Gastroesophageal sphincter (tissue), 4 donors: ENCODE results near the gene AWAT1. TPM values are rescaled to one million over a fixed set of nuclear protein-coding genes. Genes with fewer than 3 reads are reported as not detected.

ENCODE experiments used
- ATAC-seq: fragments of 150-250 bp; one replicate; pipeline ENCODE4 v1.9.1; 2016; ENCODE audit warnings: mild to moderate bottlenecking, moderate library complexity
- H3K27ac ChIP-seq, 4 donors: fragments of 200-600 bp; sonication (generic) in 3 of 4; 1 replicate in 3 of 4; 2 replicates in 1 of 4; pipeline ENCODE4 v1.5.1; 2016 to 2019
- H3K27me3 ChIP-seq: fragments of 200-600 bp; sonication (generic); one replicate; pipeline ENCODE4 v1.5.1; 2019
- H3K36me3 ChIP-seq, 2 donors: fragments of 200-600 bp; sonication (generic); one replicate each; pipeline ENCODE4 v1.5.1; 2019; ENCODE audit warnings: control low read depth in 1 of 2
- H3K4me1 ChIP-seq, 3 donors: fragments of 200-600 bp; sonication (generic); 1 replicate in 2 of 3; 2 replicates in 1 of 3; pipeline ENCODE4 v1.5.1; 2016 to 2019; ENCODE audit warnings: control low read depth in 2 of 3
- H3K4me3 ChIP-seq, 2 donors: fragments of 200-600 bp; sonication (generic); one replicate each; pipeline ENCODE4 v1.5.1; 2019; ENCODE audit warnings: mild to moderate bottlenecking in 1 of 2, moderate library complexity in 1 of 2
- H3K9me3 ChIP-seq, 3 donors: fragments of 200-600 bp; sonication (generic); one replicate each; pipeline ENCODE4 v1.5.1; 2017 to 2019; ENCODE audit warnings: control low read depth in 2 of 3
- EP300 ChIP-seq: sonication (generic); formaldehyde crosslinking; IDR thresholded peaks from one replicate; pipeline ENCODE4 v1.6.1; 2017; ENCODE audit warnings: antibody characterized with exemption, mild to moderate bottlenecking
- POLR2A ChIP-seq, 2 donors: fragments of 450-650 bp; IDR thresholded peaks; one replicate each; pipeline ENCODE4 v1.6.1; 2017; ENCODE audit warnings: antibody characterized with exemption in 2 of 2, mild to moderate bottlenecking in 2 of 2, moderate library complexity in 1 of 2
- POLR2AphosphoS5 ChIP-seq: sonication (generic); formaldehyde crosslinking; IDR thresholded peaks from one replicate; pipeline ENCODE4 v1.6.1; 2017; ENCODE audit warnings: antibody characterized with exemption
- WGBS, 2 donors: methylation state at CpG; one replicate each; pipeline ENCODE4 v1.1.5; 2018; ENCODE audit warnings: low coverage in 1 of 2; 5-methylcytosine and 5-hydroxymethylcytosine counted together
- total RNA-seq, 4 donors: library from RNA; depleted of rRNA; stranded (reverse); fragments of >200 nt; gene quantifications; one replicate each; pipeline ENCODE4 v1.1.0, GENCODE V29; 2016
- TF ChIP-seq, protein P1 (sequence below), 4 experiments: fragments of 200-600 bp in 2 of 4; fragments of 450-650 bp in 2 of 4; sonication (generic) in 1 of 4; IDR thresholded peaks; one replicate each; pipeline ENCODE4 v1.5.1; 2017 to 2019; ENCODE audit warnings: antibody characterized with exemption in 4 of 4, mild to moderate bottlenecking in 2 of 4, moderate library complexity in 2 of 4

AWAT1 gene
- total RNA-seq, 4 donors from 2014 or later, result not detected

DNA sequence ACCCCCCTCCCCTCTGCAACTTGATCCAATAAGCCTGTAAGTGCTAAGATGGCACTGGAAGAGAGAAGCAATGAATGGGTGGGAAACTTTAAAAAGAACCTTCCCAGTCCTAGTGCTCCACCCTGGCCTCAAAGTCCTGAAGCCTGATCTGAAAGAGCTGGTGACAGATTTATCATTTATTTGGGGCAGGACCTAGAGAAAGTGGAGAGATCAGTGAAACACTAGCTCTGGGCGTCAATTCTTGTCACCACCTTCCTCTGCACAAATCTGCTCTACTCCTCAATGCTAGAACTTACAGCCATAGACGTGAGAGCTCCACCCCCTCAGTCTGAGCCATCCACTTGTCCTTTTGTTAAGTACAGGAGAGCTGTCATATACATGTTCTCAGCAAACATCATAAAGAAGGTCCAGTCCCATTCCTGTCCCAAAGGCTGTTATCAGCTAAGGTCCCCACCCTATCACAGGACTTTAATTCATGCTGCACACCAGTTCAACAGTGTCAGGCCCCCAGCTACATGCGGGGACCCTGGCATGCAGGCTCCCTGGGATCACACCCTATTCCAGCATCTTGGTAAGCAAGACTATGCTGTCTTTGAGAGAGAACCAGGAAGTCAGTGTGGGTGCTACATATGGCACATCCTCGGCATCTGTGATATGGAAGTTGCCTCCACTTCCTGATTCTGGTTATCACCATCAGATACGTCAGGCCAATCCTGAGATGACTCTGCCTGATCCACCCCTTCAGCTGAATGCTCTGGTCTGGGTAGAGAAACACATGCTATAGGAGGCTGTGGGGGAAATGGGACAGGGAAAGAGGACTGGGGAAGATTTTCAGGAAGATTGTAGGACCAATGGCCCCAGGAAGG, 23.2 kb downstream of the AWAT1 start:
- H3K27ac ChIP-seq, result no peak overlapping the region
- TF ChIP-seq POLR2AphosphoS5 (no peak), POLR2A (IDR thresholded peaks at IDR 0.05) (no peak), EP300 (no peak)
- TF ChIP-seq, protein P1, sequence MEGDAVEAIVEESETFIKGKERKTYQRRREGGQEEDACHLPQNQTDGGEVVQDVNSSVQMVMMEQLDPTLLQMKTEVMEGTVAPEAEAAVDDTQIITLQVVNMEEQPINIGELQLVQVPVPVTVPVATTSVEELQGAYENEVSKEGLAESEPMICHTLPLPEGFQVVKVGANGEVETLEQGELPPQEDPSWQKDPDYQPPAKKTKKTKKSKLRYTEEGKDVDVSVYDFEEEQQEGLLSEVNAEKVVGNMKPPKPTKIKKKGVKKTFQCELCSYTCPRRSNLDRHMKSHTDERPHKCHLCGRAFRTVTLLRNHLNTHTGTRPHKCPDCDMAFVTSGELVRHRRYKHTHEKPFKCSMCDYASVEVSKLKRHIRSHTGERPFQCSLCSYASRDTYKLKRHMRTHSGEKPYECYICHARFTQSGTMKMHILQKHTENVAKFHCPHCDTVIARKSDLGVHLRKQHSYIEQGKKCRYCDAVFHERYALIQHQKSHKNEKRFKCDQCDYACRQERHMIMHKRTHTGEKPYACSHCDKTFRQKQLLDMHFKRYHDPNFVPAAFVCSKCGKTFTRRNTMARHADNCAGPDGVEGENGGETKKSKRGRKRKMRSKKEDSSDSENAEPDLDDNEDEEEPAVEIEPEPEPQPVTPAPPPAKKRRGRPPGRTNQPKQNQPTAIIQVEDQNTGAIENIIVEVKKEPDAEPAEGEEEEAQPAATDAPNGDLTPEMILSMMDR (IDR thresholded peaks at IDR 0.05), result no peak
- H3K36me3 ChIP-seq, result no peaks in the 10 kb centered on the region
- ATAC-seq, result no peak
- H3K4me3 ChIP-seq, result no peak overlapping the region
- H3K9me3 ChIP-seq, result no peaks in the 10 kb centered on the region
- 83 to 90% methylated on average over 1 to 2 of the region's 5 CpGs for WGBS, 2 donors
- H3K27me3 ChIP-seq, result no peaks in the 10 kb centered on the region
- no peaks in the 10 kb centered on the region for H3K4me1 ChIP-seq

DNA sequence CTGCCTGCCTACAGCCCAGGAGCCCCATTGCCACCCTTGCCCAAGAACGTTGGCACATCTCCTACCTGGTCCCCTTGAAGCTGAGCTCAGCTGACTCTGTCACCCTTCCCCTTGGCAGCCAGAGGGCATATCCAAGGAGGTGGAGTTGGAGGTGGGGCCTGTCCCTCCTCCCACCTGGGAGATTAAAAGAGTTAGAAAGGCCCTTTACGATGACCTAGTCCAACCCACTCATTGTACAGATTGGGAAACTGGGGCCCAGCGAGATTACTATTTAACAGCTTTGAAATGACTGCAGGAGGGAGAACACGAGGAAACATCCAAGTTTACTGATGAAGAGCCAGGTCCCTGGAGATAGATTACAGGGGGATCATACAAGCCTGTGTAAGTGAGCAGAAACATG, 25.6 kb downstream of the AWAT1 start, which contains the start of gene P2RY4:
Gene P2RY4, minus strand, starts transcription at position 101 of the 400 bp plus-strand sequence. CDS start 580 bp downstream, outside the sequence.
- no peak for ATAC-seq

DNA sequence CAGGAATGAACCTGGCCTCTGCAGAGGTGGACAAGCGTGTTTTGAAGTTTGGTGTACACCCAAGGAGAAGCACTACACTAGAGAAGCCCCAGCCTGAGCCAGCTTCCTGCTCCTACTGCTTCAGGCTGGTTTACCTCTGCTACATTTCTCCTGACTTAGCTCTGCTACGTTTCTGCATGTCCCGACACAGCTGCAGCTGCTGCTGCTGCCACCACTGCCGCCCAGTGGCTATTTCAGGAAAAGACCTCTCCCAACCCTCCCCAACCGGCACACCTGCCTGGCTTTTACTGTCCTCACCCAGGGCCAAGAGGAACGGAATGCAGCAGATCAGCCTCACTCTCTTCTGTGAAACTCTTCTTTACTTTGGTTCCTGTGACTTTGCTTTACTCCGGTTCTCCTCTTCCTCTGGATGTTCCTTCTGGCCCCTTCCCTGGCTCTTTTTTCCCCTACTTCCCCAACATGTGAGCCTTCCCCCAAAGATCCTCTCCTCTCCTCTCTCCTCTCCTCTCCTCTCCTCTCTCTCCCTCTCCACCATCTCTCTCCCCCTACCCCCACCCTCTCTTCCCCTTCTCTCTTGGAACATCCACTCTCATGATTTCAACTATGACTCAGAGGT, 28.6 kb downstream of the AWAT1 start:
- TF ChIP-seq EP300 (no peak), POLR2AphosphoS5 (no peak), POLR2A (IDR thresholded peaks at IDR 0.05) (no peak)
- TF ChIP-seq, protein P1 (IDR thresholded peaks at IDR 0.05), result peak in 3 of 4 experiments; percentile 9 to 41 (median 12)
- H3K9me3 ChIP-seq, result no peaks in the 10 kb centered on the region
- no peaks in the 10 kb centered on the region for H3K4me1 ChIP-seq
- no peak overlapping the region for H3K4me3 ChIP-seq
- H3K27me3 ChIP-seq, result no peaks in the 10 kb centered on the region
- no peaks in the 10 kb centered on the region for H3K36me3 ChIP-seq
- 12 to 13% methylated on average over 2 to 6 of the region's 7 CpGs for WGBS, 2 donors
- no peak overlapping the region for H3K27ac ChIP-seq
- ATAC-seq, result no peak

More for the DNA sequence above, 25.6 kb downstream of the AWAT1 start, which contains the start of gene P2RY4:
- Histone ChIP-seq H3K4me3 (no peak within 1 kb of the TSS), H3K36me3 (no peaks in the 10 kb centered on the region), H3K9me3 (no peaks in the 10 kb centered on the region), H3K27me3 (no peaks in the 10 kb centered on the region), H3K4me1 (no peaks in the 10 kb centered on the region), H3K27ac (no peak within 1 kb of the TSS)
- no peak for TF ChIP-seq POLR2A (IDR thresholded peaks at IDR 0.05)
- TF ChIP-seq, protein P1 (IDR thresholded peaks at IDR 0.05), result no peak
- 17 to 100% methylated on average over 1 of the region's 4 CpGs for WGBS, 2 donors

DNA sequence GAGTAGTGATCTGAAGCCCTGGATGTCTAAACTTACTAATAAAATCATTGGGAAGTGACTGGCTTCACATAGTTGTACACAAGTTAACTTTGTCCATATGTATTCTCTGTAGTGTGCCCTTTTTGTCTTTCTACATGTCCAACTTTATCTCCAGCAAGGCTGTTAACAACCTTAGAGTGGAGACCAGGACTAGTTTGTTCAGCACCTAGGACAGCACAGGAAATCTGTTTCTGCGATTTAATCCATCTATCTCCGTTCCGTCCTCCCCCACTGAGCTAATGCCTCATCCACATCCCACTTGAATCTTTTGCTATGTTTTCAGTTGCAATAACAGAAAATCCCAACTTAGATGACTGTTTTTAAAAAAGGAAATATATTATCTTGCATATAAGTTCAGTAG, 30.3 kb downstream of the AWAT1 start:
- no peak overlapping the region for H3K27ac ChIP-seq
- no peaks in the 10 kb centered on the region for H3K36me3 ChIP-seq
- no peaks in the 10 kb centered on the region for H3K4me1 ChIP-seq
- no peaks in the 10 kb centered on the region for H3K27me3 ChIP-seq
- no peak overlapping the region for H3K4me3 ChIP-seq
- no peaks in the 10 kb centered on the region for H3K9me3 ChIP-seq
- TF ChIP-seq EP300, result no peak
- TF ChIP-seq POLR2AphosphoS5, result no peak
- TF ChIP-seq, protein P1 (IDR thresholded peaks at IDR 0.05), result no peak
- TF ChIP-seq POLR2A (IDR thresholded peaks at IDR 0.05), result no peak
- 45 to 52% methylated on average over 3 of the region's 3 CpGs for WGBS, 2 donors
- ATAC-seq, result no peak
